SK-N-SH (cell line): Measurements from ENCODE around the gene MYDGF.

Source experiments
- EP300 ChIP-seq, 2 experiments: IDR thresholded peaks; 2 replicates each; pipeline versions ENCODE4 v1.4.0 to v1.6.1; 2012; ENCODE audit warnings: borderline replicate concordance in 1 of 2, low read depth in 1 of 2, low read length in 1 of 2
- EZH2phosphoT487 ChIP-seq: fragments of 200-600 bp; sonication (generic); IDR thresholded peaks from 2 replicates; pipeline ENCODE4 v1.6.1; 2017; ENCODE audit warnings: low read depth, mixed run types, mild to moderate bottlenecking, antibody characterized with exemption, moderate library complexity, borderline replicate concordance
- GABPA ChIP-seq: IDR thresholded peaks from 2 replicates; pipeline ENCODE4 v1.4.0; 2012; ENCODE audit warnings: low read depth, mild to moderate bottlenecking
- POLR2AphosphoS5 ChIP-seq: IDR thresholded peaks from 2 replicates; pipeline ENCODE4 v1.6.1; 2012; ENCODE audit warnings: low read depth, low read length
- RCOR1 ChIP-seq: fragments of 150-350 bp; IDR thresholded peaks from 2 replicates; pipeline ENCODE4 v1.6.1; 2017; ENCODE audit warnings: antibody characterized with exemption, low read length
- RXRA ChIP-seq: IDR thresholded peaks from 2 replicates; pipeline ENCODE4 v1.4.0; 2012; ENCODE audit warnings: low read depth, mild to moderate bottlenecking, borderline replicate concordance
- SMC3 ChIP-seq: IDR thresholded peaks from 2 replicates; pipeline ENCODE4 v1.6.1; 2012; ENCODE audit warnings: low read depth, low read length, improper control_type of control experiment
- TCF12 ChIP-seq: IDR thresholded peaks from 2 replicates; pipeline ENCODE4 v1.4.0; 2012
- TF ChIP-seq, protein P1 (sequence below): fragments of 200-600 bp; sonication (generic); IDR thresholded peaks from 2 replicates; pipeline ENCODE4 v1.6.1; 2017; ENCODE audit warnings: antibody characterized with exemption, mild to moderate bottlenecking, moderate library complexity
- TF ChIP-seq, protein P2 (sequence below): IDR thresholded peaks from 2 replicates; pipeline ENCODE4 v1.4.0; 2012; ENCODE audit warnings: low read depth
- TF ChIP-seq, protein P3 (sequence below): IDR thresholded peaks from 2 replicates; pipeline ENCODE4; 2012
- TF ChIP-seq, protein P4 (sequence below): fragments of 150-350 bp; IDR thresholded peaks from 2 replicates; pipeline ENCODE4 v1.6.1; 2016; ENCODE audit warnings: mild to moderate bottlenecking, low read depth, low read length

DNA sequence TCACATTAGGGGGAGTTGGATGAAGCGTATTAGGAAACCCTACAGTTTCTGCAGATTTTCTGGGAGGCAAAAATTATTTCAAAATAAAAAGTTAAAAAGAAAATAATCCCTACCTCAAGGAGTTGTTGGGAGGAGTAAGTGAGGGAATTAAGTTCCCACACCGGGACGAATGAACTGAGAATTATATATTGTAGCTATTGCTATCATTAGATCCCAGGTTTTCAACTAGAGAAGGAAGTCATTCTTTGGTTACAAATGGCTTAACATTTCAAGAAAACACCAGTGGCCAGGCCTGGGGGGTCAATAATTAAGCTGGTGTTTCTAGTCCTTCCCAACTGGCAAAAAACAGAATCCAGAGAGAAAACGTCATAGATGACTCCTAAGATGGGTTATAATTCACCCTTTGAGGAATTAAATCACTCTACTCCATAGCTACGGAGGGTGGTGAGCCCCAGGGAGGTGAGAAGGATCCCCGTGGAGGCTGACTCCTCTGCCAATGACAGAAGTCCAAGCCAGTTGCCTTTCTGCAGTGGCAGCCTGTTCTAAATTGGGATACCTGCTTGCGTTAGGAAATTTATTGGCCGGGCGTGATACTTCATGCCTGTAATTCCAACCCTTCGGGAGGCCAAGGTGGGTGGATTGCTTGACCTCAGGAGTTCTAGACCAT lies 1.2 kb upstream of the MYDGF start:
- TF ChIP-seq EZH2phosphoT487 (no peak), POLR2AphosphoS5 (no peak), TCF12 (no peak), RCOR1 (no peak), SMC3 (no peak), EP300 (IDR thresholded peaks at IDR 0.05; ENCODE audit: borderline replicate concordance in 1 of 2, low read depth in 1 of 2, low read length in 1 of 2) (no peak), GABPA (no peak), RXRA (no peak)
- TF ChIP-seq, protein P1, sequence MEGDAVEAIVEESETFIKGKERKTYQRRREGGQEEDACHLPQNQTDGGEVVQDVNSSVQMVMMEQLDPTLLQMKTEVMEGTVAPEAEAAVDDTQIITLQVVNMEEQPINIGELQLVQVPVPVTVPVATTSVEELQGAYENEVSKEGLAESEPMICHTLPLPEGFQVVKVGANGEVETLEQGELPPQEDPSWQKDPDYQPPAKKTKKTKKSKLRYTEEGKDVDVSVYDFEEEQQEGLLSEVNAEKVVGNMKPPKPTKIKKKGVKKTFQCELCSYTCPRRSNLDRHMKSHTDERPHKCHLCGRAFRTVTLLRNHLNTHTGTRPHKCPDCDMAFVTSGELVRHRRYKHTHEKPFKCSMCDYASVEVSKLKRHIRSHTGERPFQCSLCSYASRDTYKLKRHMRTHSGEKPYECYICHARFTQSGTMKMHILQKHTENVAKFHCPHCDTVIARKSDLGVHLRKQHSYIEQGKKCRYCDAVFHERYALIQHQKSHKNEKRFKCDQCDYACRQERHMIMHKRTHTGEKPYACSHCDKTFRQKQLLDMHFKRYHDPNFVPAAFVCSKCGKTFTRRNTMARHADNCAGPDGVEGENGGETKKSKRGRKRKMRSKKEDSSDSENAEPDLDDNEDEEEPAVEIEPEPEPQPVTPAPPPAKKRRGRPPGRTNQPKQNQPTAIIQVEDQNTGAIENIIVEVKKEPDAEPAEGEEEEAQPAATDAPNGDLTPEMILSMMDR, result no peak
- TF ChIP-seq, protein P2, sequence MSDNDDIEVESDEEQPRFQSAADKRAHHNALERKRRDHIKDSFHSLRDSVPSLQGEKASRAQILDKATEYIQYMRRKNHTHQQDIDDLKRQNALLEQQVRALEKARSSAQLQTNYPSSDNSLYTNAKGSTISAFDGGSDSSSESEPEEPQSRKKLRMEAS, result no peak
- TF ChIP-seq, protein P3, sequence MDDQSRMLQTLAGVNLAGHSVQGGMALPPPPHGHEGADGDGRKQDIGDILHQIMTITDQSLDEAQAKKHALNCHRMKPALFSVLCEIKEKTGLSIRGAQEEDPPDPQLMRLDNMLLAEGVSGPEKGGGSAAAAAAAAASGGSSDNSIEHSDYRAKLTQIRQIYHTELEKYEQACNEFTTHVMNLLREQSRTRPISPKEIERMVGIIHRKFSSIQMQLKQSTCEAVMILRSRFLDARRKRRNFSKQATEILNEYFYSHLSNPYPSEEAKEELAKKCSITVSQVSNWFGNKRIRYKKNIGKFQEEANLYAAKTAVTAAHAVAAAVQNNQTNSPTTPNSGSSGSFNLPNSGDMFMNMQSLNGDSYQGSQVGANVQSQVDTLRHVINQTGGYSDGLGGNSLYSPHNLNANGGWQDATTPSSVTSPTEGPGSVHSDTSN, result no peak
- TF ChIP-seq, protein P4, sequence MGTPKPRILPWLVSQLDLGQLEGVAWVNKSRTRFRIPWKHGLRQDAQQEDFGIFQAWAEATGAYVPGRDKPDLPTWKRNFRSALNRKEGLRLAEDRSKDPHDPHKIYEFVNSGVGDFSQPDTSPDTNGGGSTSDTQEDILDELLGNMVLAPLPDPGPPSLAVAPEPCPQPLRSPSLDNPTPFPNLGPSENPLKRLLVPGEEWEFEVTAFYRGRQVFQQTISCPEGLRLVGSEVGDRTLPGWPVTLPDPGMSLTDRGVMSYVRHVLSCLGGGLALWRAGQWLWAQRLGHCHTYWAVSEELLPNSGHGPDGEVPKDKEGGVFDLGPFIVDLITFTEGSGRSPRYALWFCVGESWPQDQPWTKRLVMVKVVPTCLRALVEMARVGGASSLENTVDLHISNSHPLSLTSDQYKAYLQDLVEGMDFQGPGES, result no peak
